ENCODE data around the gene ISM1.

- TF ChIP-seq POLR2AphosphoS5 (IDR thresholded peaks at IDR 0.05; ENCODE audit: low read depth, low read length) = no peak
- TF ChIP-seq POLR2A (IDR thresholded peaks at IDR 0.05; ENCODE audit: low read depth, low read length) = no peak
Measured at GRCh38 chr20:13341737-13342393, 120.8 kb downstream of the ISM1 start.

Data from GM12891 (cell line).